COLO829 (cell line): ENCODE results near the gene SLC6A19.
"Not testable (repeated sequence)": the region's sequence is repeated elsewhere in the genome, so short reads cannot be mapped to it uniquely, and the experiment has no call there.

ENCODE experiments used
- DNase-seq: peaks from one replicate; pipeline ENCODE4 v3.0.0; 2012; ENCODE audit warnings: low spot score

The SLC6A19 gene

GRCh38 chr5:1223278-1223670, 21.9 kb downstream of the SLC6A19 start:
- DNase-seq = no peak

- DNase-seq = no peak
Observed at GRCh38 chr5:1224631-1225030, 23.2 kb downstream of the SLC6A19 start.

- no peak for DNase-seq
Observed at GRCh38 chr5:1225081-1225480, 23.7 kb downstream of the SLC6A19 start, which contains the start of gene SLC6A18. SLC6A18 (plus strand) TSS chr5:1225381; CDS start chr5:1225478, 97 bp downstream.

- no peak for DNase-seq
Observed at GRCh38 chr5:1226231-1226630, 24.8 kb downstream of the SLC6A19 start.

GRCh38 chr5:1226839-1227581, 25.6 kb downstream of the SLC6A19 start:
- DNase-seq = no peak

- DNase-seq = no peak
Observed at GRCh38 chr5:1227667-1228066, 26.3 kb downstream of the SLC6A19 start.

- no peak for DNase-seq
Observed at GRCh38 chr5:1228120-1228519, 26.7 kb downstream of the SLC6A19 start.

- not testable (repeated sequence) for DNase-seq
Observed at GRCh38 chr5:1229023-1229422, 27.6 kb downstream of the SLC6A19 start.

- DNase-seq = no peak
Observed at GRCh38 chr5:1229822-1230221, 28.4 kb downstream of the SLC6A19 start.

- DNase-seq = no peak
Observed at GRCh38 chr5:1230551-1230950, 29.2 kb downstream of the SLC6A19 start.

- no peak for DNase-seq
Observed at GRCh38 chr5:1231354-1231905, 30.0 kb downstream of the SLC6A19 start.

GRCh38 chr5:1232780-1233179, 31.4 kb downstream of the SLC6A19 start:
- DNase-seq = no peak

- DNase-seq = no peak
Observed at GRCh38 chr5:1235379-1235778, 34.0 kb downstream of the SLC6A19 start.

GRCh38 chr5:1235838-1236237, 34.4 kb downstream of the SLC6A19 start:
- DNase-seq = no peak

- no peak for DNase-seq
Observed at GRCh38 chr5:1239505-1240251, 38.3 kb downstream of the SLC6A19 start.

- DNase-seq = no peak
Observed at GRCh38 chr5:1240496-1241260, 39.3 kb downstream of the SLC6A19 start.

- no peak for DNase-seq
Observed at GRCh38 chr5:1241509-1242080, 40.2 kb downstream of the SLC6A19 start.

GRCh38 chr5:1242733-1243486, 41.5 kb downstream of the SLC6A19 start:
- DNase-seq = no peak

GRCh38 chr5:1243487-1244130, 42.2 kb downstream of the SLC6A19 start:
- no peak for DNase-seq

- DNase-seq = no peak
Observed at GRCh38 chr5:1244255-1244654, 42.9 kb downstream of the SLC6A19 start.

GRCh38 chr5:1244976-1245375, 43.6 kb downstream of the SLC6A19 start:
- peak; percentile 2 for DNase-seq
